ENCODE data around the gene ABCA4.
"Not testable (repeated sequence)": the region's sequence is repeated elsewhere in the genome, so short reads cannot be mapped to it uniquely, and the experiment has no call there.

Gene ABCA4

GRCh38 chr1:94153133-94153532 lies 32.2 kb upstream of the ABCA4 start:
- H3K4me3 ChIP-seq (ENCODE audit: low read depth, low read length): no peak overlapping the region
- DNase-seq (ENCODE audit: low read depth): no peak
- TF ChIP-seq, protein P1, sequence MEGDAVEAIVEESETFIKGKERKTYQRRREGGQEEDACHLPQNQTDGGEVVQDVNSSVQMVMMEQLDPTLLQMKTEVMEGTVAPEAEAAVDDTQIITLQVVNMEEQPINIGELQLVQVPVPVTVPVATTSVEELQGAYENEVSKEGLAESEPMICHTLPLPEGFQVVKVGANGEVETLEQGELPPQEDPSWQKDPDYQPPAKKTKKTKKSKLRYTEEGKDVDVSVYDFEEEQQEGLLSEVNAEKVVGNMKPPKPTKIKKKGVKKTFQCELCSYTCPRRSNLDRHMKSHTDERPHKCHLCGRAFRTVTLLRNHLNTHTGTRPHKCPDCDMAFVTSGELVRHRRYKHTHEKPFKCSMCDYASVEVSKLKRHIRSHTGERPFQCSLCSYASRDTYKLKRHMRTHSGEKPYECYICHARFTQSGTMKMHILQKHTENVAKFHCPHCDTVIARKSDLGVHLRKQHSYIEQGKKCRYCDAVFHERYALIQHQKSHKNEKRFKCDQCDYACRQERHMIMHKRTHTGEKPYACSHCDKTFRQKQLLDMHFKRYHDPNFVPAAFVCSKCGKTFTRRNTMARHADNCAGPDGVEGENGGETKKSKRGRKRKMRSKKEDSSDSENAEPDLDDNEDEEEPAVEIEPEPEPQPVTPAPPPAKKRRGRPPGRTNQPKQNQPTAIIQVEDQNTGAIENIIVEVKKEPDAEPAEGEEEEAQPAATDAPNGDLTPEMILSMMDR (conservative IDR thresholded peaks at IDR 0.05; ENCODE audit: low read depth, low read length): no peak

- DNase-seq (ENCODE audit: low read depth); H3K4me3 ChIP-seq (ENCODE audit: low read depth, low read length): not testable (repeated sequence)
Observed at GRCh38 chr1:94149166-94149565, 28.2 kb upstream of the ABCA4 start.

DNA sequence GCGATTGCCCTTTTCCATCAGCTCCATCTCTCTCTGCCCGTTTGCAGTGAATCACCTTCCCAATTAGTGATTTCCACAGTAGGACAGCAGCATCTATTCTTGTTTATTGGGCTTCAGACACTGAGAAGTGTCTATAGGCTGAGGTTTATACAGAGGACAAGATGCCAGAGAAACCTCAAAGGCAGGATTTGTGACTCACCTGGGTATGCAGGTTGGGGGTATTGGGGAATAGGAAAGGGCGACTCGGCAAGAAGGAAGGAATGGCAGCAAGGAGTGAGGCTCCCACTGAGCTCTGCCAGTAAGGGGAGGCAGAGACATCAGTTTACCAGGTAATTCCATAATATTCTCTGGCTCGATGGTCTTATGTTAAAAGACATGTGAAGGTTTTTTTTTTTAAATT lies 25.3 kb upstream of the ABCA4 start:
- DNase-seq (ENCODE audit: low read depth): no peak
- H3K4me3 ChIP-seq (ENCODE audit: low read depth, low read length): no peak overlapping the region
- TF ChIP-seq, protein P1 (conservative IDR thresholded peaks at IDR 0.05; ENCODE audit: low read depth, low read length): no peak

DNA sequence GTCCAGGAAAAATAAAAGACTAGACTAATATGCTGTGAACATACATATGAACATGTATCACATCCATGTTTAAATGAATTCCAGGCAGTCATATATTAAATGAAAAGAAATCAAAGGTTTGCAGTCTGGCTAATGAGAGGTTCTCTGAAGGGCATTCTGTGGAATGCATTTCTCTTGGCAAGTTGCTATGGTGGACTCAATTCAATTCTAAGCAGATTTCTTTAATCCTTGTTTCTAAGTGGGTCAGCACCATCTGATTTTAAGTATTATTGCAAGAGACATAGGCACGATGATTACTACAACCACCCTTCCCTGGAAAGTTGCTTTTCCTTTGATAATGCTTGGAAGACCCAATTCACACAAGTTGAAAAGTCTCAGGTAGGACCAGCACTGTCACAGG lies 23.9 kb upstream of the ABCA4 start:
- H3K4me3 ChIP-seq (ENCODE audit: low read depth, low read length): no peak overlapping the region
- TF ChIP-seq, protein P1 (conservative IDR thresholded peaks at IDR 0.05; ENCODE audit: low read depth, low read length): no peak

DNA sequence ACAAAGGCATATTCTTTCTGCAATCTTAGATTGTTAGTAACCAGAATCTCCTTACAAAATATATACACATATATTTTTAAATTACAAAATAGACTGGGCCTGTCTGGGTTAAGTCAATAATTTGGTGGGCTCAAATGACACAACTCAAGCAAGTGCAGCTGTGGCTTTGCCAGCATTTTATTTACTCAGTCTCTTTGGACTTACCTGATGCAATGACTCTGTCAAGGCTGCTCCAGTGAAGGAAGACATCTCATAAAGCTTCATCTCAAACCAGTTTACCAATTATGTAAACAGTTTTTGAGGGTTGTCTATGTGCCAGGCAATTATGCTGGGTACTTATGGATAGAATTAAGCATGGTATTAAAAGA lies 22.8 kb upstream of the ABCA4 start:
- H3K4me3 ChIP-seq (ENCODE audit: low read depth, low read length): no peak overlapping the region
- TF ChIP-seq, protein P1 (conservative IDR thresholded peaks at IDR 0.05; ENCODE audit: low read depth, low read length): no peak
- DNase-seq (ENCODE audit: low read depth): no peak

More for the DNA sequence above, 23.9 kb upstream of the ABCA4 start:
- no peak for DNase-seq (ENCODE audit: low read depth)

DNA sequence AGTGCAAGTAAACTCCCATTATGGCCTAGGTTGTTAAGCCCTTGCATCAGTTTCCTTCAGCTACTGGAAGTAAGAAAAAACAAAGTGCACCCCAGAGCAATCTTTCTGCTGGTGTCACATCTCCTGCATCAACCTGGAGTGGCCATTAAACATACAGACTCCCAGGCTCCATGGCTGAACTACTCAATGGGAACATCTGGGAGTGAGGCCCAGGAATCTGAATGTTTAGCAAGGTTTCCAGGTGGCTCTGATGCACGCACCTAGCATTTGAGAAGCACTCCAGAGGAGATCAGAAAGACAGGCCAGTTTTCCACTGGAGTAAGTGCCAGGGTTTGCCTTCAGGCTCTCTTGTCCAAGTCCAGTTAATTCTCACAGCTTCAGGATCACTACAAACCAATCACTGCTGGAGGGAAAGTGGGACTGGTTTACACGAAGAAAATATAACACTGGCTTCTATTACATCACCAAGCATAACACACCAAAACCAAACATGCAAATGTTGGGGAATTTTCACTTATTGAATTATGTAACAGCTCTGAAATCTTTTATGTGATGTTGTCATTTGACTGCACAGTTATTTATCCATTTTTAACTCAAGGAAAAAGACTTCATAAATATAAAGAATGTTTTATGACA lies 22.3 kb upstream of the ABCA4 start:
- TF ChIP-seq, protein P1 (conservative IDR thresholded peaks at IDR 0.05; ENCODE audit: low read depth, low read length): no peak
- H3K4me3 ChIP-seq (ENCODE audit: low read depth, low read length): no peak overlapping the region
- peak; percentile 63 for DNase-seq (ENCODE audit: low read depth)

DNA sequence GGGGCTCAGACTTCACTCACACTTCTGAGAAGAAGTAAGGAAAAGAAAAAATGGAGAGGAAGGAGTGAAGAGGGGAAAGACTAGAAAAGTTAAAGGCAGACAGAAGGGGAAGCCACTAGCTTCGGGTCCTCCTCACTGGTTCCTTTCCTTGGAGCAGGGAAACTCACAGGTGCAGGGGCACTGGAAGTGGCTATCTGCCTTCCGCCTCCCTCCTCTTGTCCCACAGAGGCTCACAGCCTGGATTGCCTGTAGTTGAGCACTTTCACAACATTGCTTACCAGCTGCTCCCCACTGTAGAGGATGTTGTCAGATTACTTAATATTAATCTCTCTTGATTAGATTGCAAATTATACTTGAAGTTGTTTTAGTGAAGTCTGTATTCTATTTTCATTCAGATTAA lies 21.6 kb upstream of the ABCA4 start:
- TF ChIP-seq, protein P1 (conservative IDR thresholded peaks at IDR 0.05; ENCODE audit: low read depth, low read length): no peak
- no peak overlapping the region for H3K4me3 ChIP-seq (ENCODE audit: low read depth, low read length)
- no peak for DNase-seq (ENCODE audit: low read depth)
